ENCODE measurements around the gene PSMC2.
"Not testable (repeated sequence)": the region's sequence is repeated elsewhere in the genome, so short reads cannot be mapped to it uniquely, and the experiment has no call there.

The PSMC2 gene

GRCh38 chr7:103379270-103379975 is 32.0 kb downstream of the PSMC2 start:
- DNase-seq (ENCODE audit: low read depth) = no peak

GRCh38 chr7:103380395-103381191 is 33.1 kb downstream of the PSMC2 start:
- no peak for DNase-seq (ENCODE audit: low read depth)

- DNase-seq (ENCODE audit: low read depth) = no peak
These were observed 34.0 kb downstream of the PSMC2 start for GRCh38 chr7:103381280-103382031.

- no peak for DNase-seq (ENCODE audit: low read depth)
These were observed 34.6 kb downstream of the PSMC2 start for GRCh38 chr7:103382032-103382402.

GRCh38 chr7:103387242-103387641 is 39.8 kb downstream of the PSMC2 start:
- no peak for DNase-seq (ENCODE audit: low read depth)

GRCh38 chr7:103388469-103389140 is 41.2 kb downstream of the PSMC2 start:
- no peak for DNase-seq (ENCODE audit: low read depth)

GRCh38 chr7:103389263-103389662 is 41.8 kb downstream of the PSMC2 start:
- no peak for DNase-seq (ENCODE audit: low read depth)

- no peak for DNase-seq (ENCODE audit: low read depth)
These were observed 43.7 kb downstream of the PSMC2 start for GRCh38 chr7:103391150-103391549.

- DNase-seq (ENCODE audit: low read depth) = no peak
These were observed 44.5 kb downstream of the PSMC2 start for GRCh38 chr7:103391976-103392375.

GRCh38 chr7:103394566-103394965 is 47.1 kb downstream of the PSMC2 start:
- DNase-seq (ENCODE audit: low read depth) = no peak

- DNase-seq (ENCODE audit: low read depth) = no peak
These were observed 47.6 kb downstream of the PSMC2 start for GRCh38 chr7:103395071-103395470.

GRCh38 chr7:103396471-103396870 is 49.0 kb downstream of the PSMC2 start:
- no peak for DNase-seq (ENCODE audit: low read depth)

GRCh38 chr7:103398483-103399127 is 51.2 kb downstream of the PSMC2 start:
- DNase-seq (ENCODE audit: low read depth) = no peak

- DNase-seq (ENCODE audit: low read depth) = not testable (repeated sequence)
These were observed 52.2 kb downstream of the PSMC2 start for GRCh38 chr7:103399687-103400086.

- DNase-seq (ENCODE audit: low read depth) = not testable (repeated sequence)
These were observed 58.6 kb downstream of the PSMC2 start for GRCh38 chr7:103405789-103406613.

GRCh38 chr7:103412151-103412550 is 64.7 kb downstream of the PSMC2 start:
- DNase-seq (ENCODE audit: low read depth) = no peak

GRCh38 chr7:103413407-103413806 is 66.0 kb downstream of the PSMC2 start:
- no peak for DNase-seq (ENCODE audit: low read depth)

GRCh38 chr7:103418241-103418640 is 70.8 kb downstream of the PSMC2 start:
- DNase-seq (ENCODE audit: low read depth) = no peak
